Measurements from ENCODE around the gene FAM177B.

DNA sequence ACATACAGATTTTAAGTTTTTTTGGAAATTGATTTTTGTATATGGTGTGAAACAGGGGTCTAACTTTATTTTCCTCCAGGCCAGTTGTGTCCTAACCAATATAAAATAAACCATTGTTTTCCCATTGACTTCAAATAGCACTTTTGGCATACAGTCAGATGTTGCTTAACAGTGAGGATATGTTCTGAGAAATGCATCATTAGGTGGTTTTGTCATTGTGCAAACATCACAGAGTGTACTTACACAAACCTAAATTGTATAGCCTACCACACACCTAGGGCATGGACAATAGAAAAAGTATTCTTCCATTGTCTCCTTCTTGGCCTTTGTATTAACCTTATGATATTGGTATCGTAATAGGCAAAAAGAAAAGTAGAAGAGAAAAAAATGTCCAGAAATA lies 40.5 kb downstream of the FAM177B start:
- TF ChIP-seq REST (IDR thresholded peaks at IDR 0.05; ENCODE audit: low read depth) (no peak), NFIC (IDR thresholded peaks at IDR 0.05) (no peak), MAX (IDR thresholded peaks at IDR 0.05) (no peak), EP300 (IDR thresholded peaks at IDR 0.05; ENCODE audit: borderline replicate concordance) (no peak), CEBPB (IDR thresholded peaks at IDR 0.05) (peak; percentile 52), CREB1 (IDR thresholded peaks at IDR 0.05; ENCODE audit: low read depth) (no peak), YY1 (IDR thresholded peaks at IDR 0.05; ENCODE audit: low read depth) (no peak), EGR1 (IDR thresholded peaks at IDR 0.05) (no peak), RAD21 (IDR thresholded peaks at IDR 0.05; ENCODE audit: low read depth) (no peak), FOXM1 (IDR thresholded peaks at IDR 0.05; ENCODE audit: borderline replicate concordance, low read depth) (no peak), TAF1 (IDR thresholded peaks at IDR 0.05; ENCODE audit: low read depth) (no peak), TEAD4 (IDR thresholded peaks at IDR 0.05) (no peak)
- TF ChIP-seq, protein P1, sequence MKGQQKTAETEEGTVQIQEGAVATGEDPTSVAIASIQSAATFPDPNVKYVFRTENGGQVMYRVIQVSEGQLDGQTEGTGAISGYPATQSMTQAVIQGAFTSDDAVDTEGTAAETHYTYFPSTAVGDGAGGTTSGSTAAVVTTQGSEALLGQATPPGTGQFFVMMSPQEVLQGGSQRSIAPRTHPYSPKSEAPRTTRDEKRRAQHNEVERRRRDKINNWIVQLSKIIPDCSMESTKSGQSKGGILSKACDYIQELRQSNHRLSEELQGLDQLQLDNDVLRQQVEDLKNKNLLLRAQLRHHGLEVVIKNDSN (IDR thresholded peaks at IDR 0.05): no peak
